ENCODE results near the gene MARK1. TPM values are rescaled to one million over a fixed set of nuclear protein-coding genes. Genes with fewer than 3 reads are reported as not detected.

MARK1 gene
- total RNA-seq, 1 donor from 2014 or later = 5.7 TPM

DNA sequence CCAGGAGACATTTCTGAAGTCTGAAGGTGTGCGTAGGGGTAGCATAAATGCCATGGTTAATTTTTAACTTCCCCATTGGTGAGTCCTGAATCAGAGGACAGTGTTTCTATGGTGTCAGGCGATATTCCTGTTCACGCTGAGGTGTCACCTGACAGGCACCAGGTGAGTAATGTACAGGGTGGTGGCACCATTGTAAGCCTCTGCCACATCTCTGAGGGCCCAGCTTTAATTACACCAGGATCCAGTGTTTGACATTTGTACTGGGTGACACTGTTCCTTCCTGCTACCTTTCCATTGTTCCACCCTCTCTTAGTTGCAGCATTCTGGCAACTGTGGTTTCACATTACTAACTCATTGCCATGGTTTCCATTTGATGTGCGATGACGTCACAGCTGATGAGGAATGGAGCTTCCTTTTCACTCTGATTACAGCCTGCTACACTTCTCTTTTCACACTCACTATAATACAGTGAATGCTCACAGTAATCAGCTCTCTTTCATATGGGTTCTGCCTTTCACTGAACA lies 40.6 kb upstream of the MARK1 start:
- intact Hi-C loops (cut with micrococcal nuclease) = no loop called here
- CTCF ChIA-PET = no interaction called here
- no peaks in the 10 kb centered on the region for H3K4me1 Mint-ChIP-seq
- TF ChIP-seq, protein P1, sequence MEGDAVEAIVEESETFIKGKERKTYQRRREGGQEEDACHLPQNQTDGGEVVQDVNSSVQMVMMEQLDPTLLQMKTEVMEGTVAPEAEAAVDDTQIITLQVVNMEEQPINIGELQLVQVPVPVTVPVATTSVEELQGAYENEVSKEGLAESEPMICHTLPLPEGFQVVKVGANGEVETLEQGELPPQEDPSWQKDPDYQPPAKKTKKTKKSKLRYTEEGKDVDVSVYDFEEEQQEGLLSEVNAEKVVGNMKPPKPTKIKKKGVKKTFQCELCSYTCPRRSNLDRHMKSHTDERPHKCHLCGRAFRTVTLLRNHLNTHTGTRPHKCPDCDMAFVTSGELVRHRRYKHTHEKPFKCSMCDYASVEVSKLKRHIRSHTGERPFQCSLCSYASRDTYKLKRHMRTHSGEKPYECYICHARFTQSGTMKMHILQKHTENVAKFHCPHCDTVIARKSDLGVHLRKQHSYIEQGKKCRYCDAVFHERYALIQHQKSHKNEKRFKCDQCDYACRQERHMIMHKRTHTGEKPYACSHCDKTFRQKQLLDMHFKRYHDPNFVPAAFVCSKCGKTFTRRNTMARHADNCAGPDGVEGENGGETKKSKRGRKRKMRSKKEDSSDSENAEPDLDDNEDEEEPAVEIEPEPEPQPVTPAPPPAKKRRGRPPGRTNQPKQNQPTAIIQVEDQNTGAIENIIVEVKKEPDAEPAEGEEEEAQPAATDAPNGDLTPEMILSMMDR (IDR thresholded peaks at IDR 0.05) = no peak
- POLR2A ChIA-PET = no interaction called here
- no peak overlapping the region for H3K4me3 Mint-ChIP-seq
- H3K9me3 Mint-ChIP-seq = no peaks in the 10 kb centered on the region
- peaks cover 5% of the 10 kb centered on the region for H3K27me3 Mint-ChIP-seq
- DNase-seq (no peak), ATAC-seq (ENCODE audit: low read depth) (no peak)
- no peaks in the 10 kb centered on the region for H3K36me3 Mint-ChIP-seq (ENCODE audit: low read depth)
- no peak overlapping the region for H3K27ac Mint-ChIP-seq

DNA sequence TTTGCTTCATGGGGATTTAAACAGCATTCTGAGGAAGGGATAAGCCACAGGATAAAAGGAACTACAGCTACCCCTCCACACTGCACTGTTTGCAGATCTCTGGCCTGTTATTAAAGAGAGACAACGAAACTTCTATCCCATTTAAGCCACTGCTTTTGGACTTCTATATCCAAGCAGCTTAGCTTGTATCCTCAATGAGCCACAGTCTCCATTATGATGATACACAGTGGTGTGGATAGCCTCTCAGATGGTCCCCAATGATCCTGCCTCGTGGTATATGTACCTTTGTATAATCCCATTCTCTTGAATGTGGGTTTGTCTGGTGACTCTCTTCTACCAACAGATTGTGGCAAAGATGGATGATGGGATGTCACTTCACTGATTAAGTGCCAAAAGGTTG lies 36.0 kb upstream of the MARK1 start:
- Mint-ChIP-seq H3K27me3 (peaks cover 3% of the 10 kb centered on the region), H3K27ac (no peak overlapping the region), H3K4me3 (no peak overlapping the region), H3K36me3 (ENCODE audit: low read depth) (no peaks in the 10 kb centered on the region), H3K9me3 (no peaks in the 10 kb centered on the region), H3K4me1 (no peaks in the 10 kb centered on the region)
- intact Hi-C loops (cut with micrococcal nuclease) = no loop called here
- ChIA-PET CTCF (no interaction called here), POLR2A (no interaction called here)
- TF ChIP-seq, protein P1 (IDR thresholded peaks at IDR 0.05) = no peak
- ATAC-seq (ENCODE audit: low read depth) (no peak), DNase-seq (no peak)

DNA sequence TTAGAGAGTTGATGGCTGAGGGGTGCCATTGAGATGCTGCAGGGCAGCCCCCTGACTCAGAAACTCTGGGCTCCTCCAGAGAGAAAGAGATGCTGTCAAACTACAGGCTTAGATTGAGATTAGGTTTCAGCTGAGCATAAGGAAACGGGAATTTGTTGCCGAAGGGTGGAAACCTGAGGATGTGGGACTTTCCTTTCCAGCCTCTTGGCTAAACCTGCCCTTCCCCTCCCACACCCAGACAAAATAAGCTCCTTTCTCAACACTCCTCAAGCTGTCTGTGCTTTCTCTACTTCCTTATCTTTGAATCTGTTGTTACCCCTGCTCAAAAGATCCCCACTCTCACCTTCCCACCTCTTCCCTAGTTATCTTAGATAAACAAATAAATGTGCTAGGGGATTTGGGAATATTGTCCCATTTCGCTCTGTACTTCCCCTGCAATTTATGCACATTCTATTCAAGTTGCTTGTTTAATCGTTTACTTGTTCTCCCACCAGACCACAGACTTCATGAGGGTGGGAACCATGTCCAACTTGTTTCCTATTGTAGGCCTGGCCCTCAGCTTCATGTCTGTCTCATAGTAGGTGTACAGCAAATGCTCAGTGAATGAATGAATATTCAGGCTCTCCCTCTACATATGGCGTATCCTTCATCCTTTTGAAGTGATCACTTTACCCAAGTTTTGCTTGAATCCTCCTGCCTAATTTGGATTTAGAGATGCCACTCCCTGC lies 30.6 kb upstream of the MARK1 start:
- ATAC-seq (ENCODE audit: low read depth) (no peak), DNase-seq (no peak)
- CTCF ChIA-PET = no interaction called here
- POLR2A ChIA-PET = no interaction called here
- H3K27me3 Mint-ChIP-seq = peaks cover 11% of the 10 kb centered on the region
- TF ChIP-seq, protein P1 (IDR thresholded peaks at IDR 0.05) = no peak
- H3K9me3 Mint-ChIP-seq = no peaks in the 10 kb centered on the region
- intact Hi-C loops (cut with micrococcal nuclease) = no loop called here
- no peak overlapping the region for H3K4me3 Mint-ChIP-seq
- no peak overlapping the region for H3K27ac Mint-ChIP-seq
- H3K36me3 Mint-ChIP-seq (ENCODE audit: low read depth) = no peaks in the 10 kb centered on the region
- no peaks in the 10 kb centered on the region for H3K4me1 Mint-ChIP-seq

DNA sequence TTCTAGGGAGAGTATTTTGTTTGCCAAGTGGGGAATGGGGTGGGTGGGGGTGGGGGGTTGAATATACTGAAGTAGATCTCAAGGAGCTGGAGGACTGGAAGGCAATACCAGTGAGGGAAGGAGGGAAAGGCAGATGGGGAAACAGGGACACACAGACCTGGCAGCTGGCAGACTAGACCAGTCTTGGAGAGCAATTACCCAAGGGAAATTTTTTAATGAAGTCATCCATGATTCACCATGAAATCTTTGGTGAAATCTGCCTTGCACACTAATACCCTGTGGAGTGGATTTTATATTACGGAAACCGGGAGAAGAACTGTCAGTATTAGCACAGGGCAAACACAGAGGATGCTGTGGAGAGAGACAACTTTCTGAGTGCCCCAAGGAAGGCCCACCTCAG lies 29.7 kb upstream of the MARK1 start:
- no peak for ATAC-seq (ENCODE audit: low read depth)
- POLR2A ChIA-PET = no interaction called here
- Mint-ChIP-seq H3K27me3 (peaks cover 11% of the 10 kb centered on the region), H3K4me1 (no peaks in the 10 kb centered on the region), H3K36me3 (ENCODE audit: low read depth) (no peaks in the 10 kb centered on the region), H3K9me3 (no peaks in the 10 kb centered on the region), H3K4me3 (no peak overlapping the region), H3K27ac (no peak overlapping the region)
- intact Hi-C loops (cut with micrococcal nuclease) = no loop called here
- DNase-seq = no peak
- CTCF ChIA-PET = no interaction called here
- TF ChIP-seq, protein P1 (IDR thresholded peaks at IDR 0.05) = no peak

DNA sequence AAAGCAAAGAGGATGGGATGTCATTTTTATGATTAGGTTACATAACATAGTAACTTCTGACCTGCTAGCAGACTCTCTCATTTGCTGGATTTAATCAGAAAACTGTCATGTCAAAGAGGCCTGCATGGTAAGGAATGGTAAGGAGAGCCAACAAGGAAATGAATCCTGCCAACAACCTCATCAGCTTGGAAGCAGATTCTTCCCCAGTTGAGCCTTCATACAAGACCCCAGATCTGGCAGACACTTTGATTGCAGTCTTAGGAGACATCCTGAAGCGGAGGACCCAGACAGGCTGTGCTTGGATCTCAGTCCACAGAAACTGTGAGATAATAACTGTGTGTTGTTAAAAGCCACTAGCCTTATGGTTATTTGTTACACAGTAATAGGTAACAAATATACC lies 27.6 kb upstream of the MARK1 start:
- H3K4me3 Mint-ChIP-seq = no peak overlapping the region
- ATAC-seq (ENCODE audit: low read depth) = no peak
- ChIA-PET POLR2A (no interaction called here), CTCF (no interaction called here)
- no peaks in the 10 kb centered on the region for H3K9me3 Mint-ChIP-seq
- TF ChIP-seq, protein P1 (IDR thresholded peaks at IDR 0.05) = no peak
- no peaks in the 10 kb centered on the region for H3K4me1 Mint-ChIP-seq
- H3K27me3 Mint-ChIP-seq = peaks cover 16% of the 10 kb centered on the region
- no peak for DNase-seq
- no peaks in the 10 kb centered on the region for H3K36me3 Mint-ChIP-seq (ENCODE audit: low read depth)
- intact Hi-C loops (cut with micrococcal nuclease) = no loop called here
- H3K27ac Mint-ChIP-seq = no peak overlapping the region
